Panc1 (cell line): ENCODE measurements around the gene MTFR1L. TPM values are rescaled to one million over a fixed set of nuclear protein-coding genes. Genes with fewer than 3 reads are reported as not detected.
A peak's percentile ranks its signal among the peaks of the same experiment; 100 is the strongest.

Experiments used
- ATAC-seq: fragments of 200-7000 bp; cut with Tn5 transposase; 2 replicates; pipeline ENCODE4 v1.9.1; 2020; ENCODE audit warnings: mild to moderate bottlenecking, moderate library complexity
- BruUV-seq: library from RNA; stranded (reverse); fragments of 400-500 nt; replicated peaks from 2 replicates; lab custom pipeline; 2021; lab: Mats Ljungman, UMichigan
- CTCF ChIA-PET: fragments of 300-600 bp; sonication (Branson Sonifier 250); formaldehyde crosslinking; loops from one replicate; lab custom pipeline; 2022; ENCODE audit warnings: antibody characterized with exemption; lab: Charles Lee
- POLR2A ChIA-PET: fragments of 300-600 bp; sonication (Branson Sonifier 250); formaldehyde crosslinking; loops from one replicate; lab custom pipeline; 2022; ENCODE audit warnings: antibody characterized with exemption; lab: Charles Lee
- DNase-seq: peaks from one replicate; pipeline ENCODE4 v3.0.0-alpha.2; 2010; ENCODE audit warnings: low read depth, low spot score
- H3K27ac ChIP-seq: 2 replicates; pipeline ENCODE4 v1.5.1; 2011; ENCODE audit warnings: mild to moderate bottlenecking, low read length, inconsistent platforms
- H3K27me3 ChIP-seq: fragments of 200-500 bp; sonication (Bioruptor generic); 2 replicates; pipeline ENCODE4 v1.6.0; 2014; ENCODE audit warnings: low read length, inconsistent platforms; ENCODE audit not compliant: control insufficient read depth, insufficient read depth
- H3K36me3 ChIP-seq: fragments of 200-500 bp; sonication (Bioruptor generic); 2 replicates; pipeline ENCODE4 v1.5.1; 2014; ENCODE audit warnings: inconsistent platforms, mild to moderate bottlenecking, low read length, moderate library complexity; ENCODE audit not compliant: control insufficient read depth, insufficient read depth
- H3K4me1 ChIP-seq: 2 replicates; pipeline ENCODE4 v1.5.1; 2011; ENCODE audit warnings: inconsistent platforms, mild to moderate bottlenecking, low read length, moderate library complexity; ENCODE audit not compliant: control insufficient read depth, insufficient read depth
- H3K4me3 ChIP-seq, 2 experiments: 2 replicates each; pipeline ENCODE4 v1.5.1; 2011 to 2012; ENCODE audit warnings: low read depth in 2 of 2, low read length in 2 of 2, mild to moderate bottlenecking in 2 of 2, inconsistent platforms in 1 of 2, moderate library complexity in 1 of 2
- H3K9me3 ChIP-seq: fragments of 200-500 bp; sonication (Bioruptor generic); 2 replicates; pipeline ENCODE4 v1.5.1; 2014; ENCODE audit warnings: low read depth, mild to moderate bottlenecking, inconsistent platforms, low read length, moderate library complexity; ENCODE audit not compliant: control insufficient read depth, insufficient read depth
- CTCF ChIP-seq: fragments of 450-650 bp; IDR thresholded peaks from 2 replicates; pipeline ENCODE4 v1.5.1; 2017; ENCODE audit warnings: mild to moderate bottlenecking
- POLR2AphosphoS5 ChIP-seq: IDR thresholded peaks from 2 replicates; pipeline ENCODE4 v1.6.1; 2012; ENCODE audit warnings: mild to moderate bottlenecking, low read depth, low read length, moderate library complexity
- REST ChIP-seq, 2 experiments: IDR thresholded peaks; 2 replicates each; pipeline ENCODE4 v1.6.1; 2011 to 2012; ENCODE audit warnings: low read depth in 2 of 2, control low read depth in 1 of 2, low read length in 1 of 2, mild to moderate bottlenecking in 1 of 2, moderate library complexity in 1 of 2; ENCODE audit not compliant: insufficient read depth in 1 of 2
- SIN3A ChIP-seq: IDR thresholded peaks from 2 replicates; pipeline ENCODE4 v1.6.1; 2012; ENCODE audit warnings: low read depth, mild to moderate bottlenecking, low read length, moderate library complexity, borderline replicate concordance; ENCODE audit not compliant: insufficient read depth
- TCF7L2 ChIP-seq: IDR thresholded peaks from 2 replicates; pipeline ENCODE4 v1.6.1; 2011; ENCODE audit warnings: mild to moderate bottlenecking, low read depth, low read length, inconsistent platforms
- in situ Hi-C: cut with HindIII; loops from 2 replicates; pipeline ENCODE4 v1.10.0; 2016; ENCODE audit warnings: low sequenced_read_pairs, low pct_unique_long_range_greater_than_20kb
- intact Hi-C: fragments of 100-400 bp; cut with micrococcal nuclease; formaldehyde crosslinking; loops from one replicate; pipeline ENCODE4 v1.10.0; 2022; ENCODE audit not compliant: unreplicated experiment
- total RNA-seq: library from RNA; stranded (reverse); gene quantifications from one replicate; pipeline ENCODE4 v1.2.1, GENCODE V29; 2021; ENCODE audit not compliant: unreplicated experiment

MTFR1L gene
- total RNA-seq, 1 experiment from 2014 or later = 68.5 TPM

- ChIA-PET POLR2A (no interaction called here), CTCF (no interaction called here)
- ATAC-seq = peak; percentile 2; the same call in 1 of the 2 replicates
- TF ChIP-seq TCF7L2 = no peak
- TF ChIP-seq CTCF = no peak
- no peak for TF ChIP-seq SIN3A
- TF ChIP-seq REST (IDR thresholded peaks at IDR 0.05; ENCODE audit: insufficient read depth in 1 of 2, low read depth in 2 of 2, low read length in 1 of 2) = no peak
- TF ChIP-seq POLR2AphosphoS5 = no peak
- Histone ChIP-seq H3K27me3 (no peaks in the 10 kb centered on the region), H3K4me1 (peaks cover 15% of the 10 kb centered on the region; the same call in 1 of the 2 replicates), H3K4me3 (peak overlapping the region; percentile 64 to 74), H3K36me3 (no peaks in the 10 kb centered on the region; the same call in 1 of the 2 replicates), H3K9me3 (no peaks in the 10 kb centered on the region), H3K27ac (peak overlapping the region; percentile 76)
- TSS peak; percentile 76 for BruUV-seq
- in situ Hi-C loops = no loop called here
- DNase-seq = no peak
- intact Hi-C loops = no loop called here
These were observed 38.7 kb downstream of the MTFR1L start for GRCh38 chr1:25858494-25858893.

GRCh38 chr1:25858906-25859789, 39.4 kb downstream of the MTFR1L start, which contains the start of gene AUNIP:
Gene AUNIP (minus strand): TSS chr1:25859457. CDS start chr1:25859357, 100 bp downstream.
- ATAC-seq = peak; percentile 92
- intact Hi-C loops = no loop called here
- peak; percentile 42 for DNase-seq
- Histone ChIP-seq H3K27me3 (no peaks in the 10 kb centered on the region), H3K27ac (peak within 1 kb of the TSS; percentile 98), H3K4me3 (peak within 1 kb of the TSS; percentile 64 to 74), H3K9me3 (no peaks in the 10 kb centered on the region), H3K4me1 (peaks cover 15% of the 10 kb centered on the region; the same call in 1 of the 2 replicates), H3K36me3 (no peaks in the 10 kb centered on the region; the same call in 1 of the 2 replicates)
- TF ChIP-seq TCF7L2 (peak; percentile 65), REST (IDR thresholded peaks at IDR 0.05; ENCODE audit: insufficient read depth in 1 of 2, low read depth in 2 of 2, low read length in 1 of 2) (no peak), CTCF (no peak), SIN3A (peak; percentile 97; the same call in 1 of the 2 replicates), POLR2AphosphoS5 (peak; percentile 94)
- in situ Hi-C loops = no loop called here
- BruUV-seq = no TSS peak
- POLR2A ChIA-PET = no interaction called here
- CTCF ChIA-PET = interaction anchor here (0.8 kb wide), 1 partner anchor 36 kb away, joined by 3 read pairs; no protein-coding TSS in a partner anchor
